ENCODE results near the gene CALHM2.

GRCh38 chr10:103431902-103432301 lies 20.3 kb downstream of the CALHM2 start:
- TF ChIP-seq CTCF (IDR thresholded peaks at IDR 0.05) (no peak), POLR2AphosphoS5 (IDR thresholded peaks at IDR 0.05; ENCODE audit: low read depth, low read length) (no peak), SIN3A (IDR thresholded peaks at IDR 0.05; ENCODE audit: borderline replicate concordance, insufficient read depth, low read depth, low read length) (no peak), TCF7L2 (IDR thresholded peaks at IDR 0.05; ENCODE audit: low read depth, low read length) (no peak)
- TF ChIP-seq, protein P1, sequence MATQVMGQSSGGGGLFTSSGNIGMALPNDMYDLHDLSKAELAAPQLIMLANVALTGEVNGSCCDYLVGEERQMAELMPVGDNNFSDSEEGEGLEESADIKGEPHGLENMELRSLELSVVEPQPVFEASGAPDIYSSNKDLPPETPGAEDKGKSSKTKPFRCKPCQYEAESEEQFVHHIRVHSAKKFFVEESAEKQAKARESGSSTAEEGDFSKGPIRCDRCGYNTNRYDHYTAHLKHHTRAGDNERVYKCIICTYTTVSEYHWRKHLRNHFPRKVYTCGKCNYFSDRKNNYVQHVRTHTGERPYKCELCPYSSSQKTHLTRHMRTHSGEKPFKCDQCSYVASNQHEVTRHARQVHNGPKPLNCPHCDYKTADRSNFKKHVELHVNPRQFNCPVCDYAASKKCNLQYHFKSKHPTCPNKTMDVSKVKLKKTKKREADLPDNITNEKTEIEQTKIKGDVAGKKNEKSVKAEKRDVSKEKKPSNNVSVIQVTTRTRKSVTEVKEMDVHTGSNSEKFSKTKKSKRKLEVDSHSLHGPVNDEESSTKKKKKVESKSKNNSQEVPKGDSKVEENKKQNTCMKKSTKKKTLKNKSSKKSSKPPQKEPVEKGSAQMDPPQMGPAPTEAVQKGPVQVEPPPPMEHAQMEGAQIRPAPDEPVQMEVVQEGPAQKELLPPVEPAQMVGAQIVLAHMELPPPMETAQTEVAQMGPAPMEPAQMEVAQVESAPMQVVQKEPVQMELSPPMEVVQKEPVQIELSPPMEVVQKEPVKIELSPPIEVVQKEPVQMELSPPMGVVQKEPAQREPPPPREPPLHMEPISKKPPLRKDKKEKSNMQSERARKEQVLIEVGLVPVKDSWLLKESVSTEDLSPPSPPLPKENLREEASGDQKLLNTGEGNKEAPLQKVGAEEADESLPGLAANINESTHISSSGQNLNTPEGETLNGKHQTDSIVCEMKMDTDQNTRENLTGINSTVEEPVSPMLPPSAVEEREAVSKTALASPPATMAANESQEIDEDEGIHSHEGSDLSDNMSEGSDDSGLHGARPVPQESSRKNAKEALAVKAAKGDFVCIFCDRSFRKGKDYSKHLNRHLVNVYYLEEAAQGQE (IDR thresholded peaks at IDR 0.05; ENCODE audit: insufficient read depth in 1 of 2, low read depth in 2 of 2, low read length in 1 of 2) = no peak

Data from Panc1 (cell line).